Psoas muscle (tissue), 8 donors: ENCODE results near the gene CFAP74. TPM values are rescaled to one million over a fixed set of nuclear protein-coding genes. Genes with fewer than 3 reads are reported as not detected.

ENCODE experiments used
- ATAC-seq, 4 donors: fragments of 200-7000 bp; cut with Tn5 transposase; one replicate each; pipeline ENCODE4 v1.9.1; 2020; ENCODE audit warnings: moderate library complexity in 3 of 4, mild to moderate bottlenecking in 2 of 4
- DNase-seq, 2 donors: peaks; one replicate each; pipeline ENCODE4 v3.0.0-alpha.2; 2020
- H3K27ac ChIP-seq: fragments of 200-600 bp; one replicate; pipeline ENCODE4 v1.8.0; 2022
- H3K27me3 ChIP-seq, 3 donors: fragments of 200-600 bp in 1 of 3; one replicate each; pipeline versions ENCODE4 v1.6.1 to v1.8.0; 2013 to 2022; ENCODE audit warnings: low read length in 2 of 3, mild to moderate bottlenecking in 2 of 3, moderate library complexity in 1 of 3; ENCODE audit not compliant: insufficient read depth in 3 of 3
- H3K36me3 ChIP-seq, 2 donors: fragments of 200-600 bp in 1 of 2; one replicate each; pipeline versions ENCODE4 v1.6.1 to v1.8.0; 2013 to 2022; ENCODE audit warnings: low read depth in 1 of 2, mild to moderate bottlenecking in 1 of 2, moderate library complexity in 1 of 2; ENCODE audit not compliant: insufficient read depth in 1 of 2
- H3K4me1 ChIP-seq: fragments of 200-600 bp; one replicate; pipeline ENCODE4 v1.8.0; 2022
- H3K4me3 ChIP-seq: fragments of 200-600 bp; one replicate; pipeline ENCODE4 v1.8.0; 2022; ENCODE audit warnings: mild to moderate bottlenecking
- H3K9me3 ChIP-seq: fragments of 200-600 bp; one replicate; pipeline ENCODE4 v1.8.0; 2022
- CTCF ChIP-seq: fragments of 200-600 bp; IDR thresholded peaks from one replicate; pipeline ENCODE4 v1.8.0; 2022; ENCODE audit warnings: antibody characterized with exemption
- WGBS, 3 donors: extraction: QIAGEN DNeasy Blood & Tissue Kit; methylation state at CpG; one replicate each; pipeline versions ENCODE4 v1.1.6 to v1.1.7; 2013; 5-methylcytosine and 5-hydroxymethylcytosine counted together
- intact Hi-C, 2 donors: fragments of 100-400 bp; cut with DNase I; formaldehyde crosslinking; loops; one replicate each; pipeline versions ENCODE4 v1.11.0 to v1.14.2; 2022
- polyA plus RNA-seq, 3 donors: library from polyadenylated mRNA; stranded (reverse); fragments of 200-250 nt; gene quantifications; one replicate each; pipeline ENCODE4 v1.2.3, GENCODE V29; 2013
- total RNA-seq, 4 donors: library from RNA; stranded (reverse); fragmentation: NEBNext Ultra II Directional in 2 of 4; extraction: Animal tissue kit (Norgen Biotek cat#: 25700) in 2 of 4; gene quantifications; one replicate each; pipeline versions ENCODE4 v1.2.1 to v1.2.4, GENCODE V29; 2021 to 2023
- donor health status: healthy with polysubstance abuse.
- donor health status: DM: no; HTN: no; CAD: no; lungs with moderate emphysema.
- donor health status: Bipolar disorder and iron deficiency.
- donor health status: healthy.
- donor health status: DM: yes; HTN: yes; CAD: no.
- donor health status: DM: no; HTN: no; CAD: no.
- donor health status: DM: no; HTN: no; CAD: no.
- donor health status: DM: yes; HTN: yes; CAD: no.

Gene CFAP74
- total and polyA plus RNA-seq, 7 donors: 0.01 to 0.05 TPM; not detected in 5

- intact Hi-C loops: no loop called here
- no peaks in the 10 kb centered on the region for H3K36me3 ChIP-seq
- no peak overlapping the region for H3K4me3 ChIP-seq
- peaks cover 0 to 14% (median 4%) of the 10 kb centered on the region in 3 donors for H3K27me3 ChIP-seq
- DNase-seq (no peak), ATAC-seq (no peak)
- TF ChIP-seq CTCF: no peak
- 89 to 92% (median 91%) methylated on average over 41 to 42 of the region's 42 CpGs for WGBS, 3 donors
- H3K9me3 ChIP-seq: no peaks in the 10 kb centered on the region
- peaks cover 4% of the 10 kb centered on the region for H3K4me1 ChIP-seq
- no peak overlapping the region for H3K27ac ChIP-seq
Measured at GRCh38 chr1:2030076-2030871, 26.7 kb upstream of the CFAP74 start.

- no peak for TF ChIP-seq CTCF
- intact Hi-C loops: no loop called here
- Histone ChIP-seq H3K4me1 (peaks cover 4% of the 10 kb centered on the region), H3K27ac (no peak overlapping the region), H3K27me3 (peaks cover 0 to 9% (median 4%) of the 10 kb centered on the region in 3 donors), H3K9me3 (no peaks in the 10 kb centered on the region), H3K36me3 (no peaks in the 10 kb centered on the region), H3K4me3 (no peak overlapping the region)
- WGBS, 3 donors: 90 to 91% (median 91%) methylated on average over 15 of the region's 15 CpGs
- no peak for DNase-seq
- no peak for ATAC-seq
Measured at GRCh38 chr1:2029561-2029960, 26.0 kb upstream of the CFAP74 start.

- no peak for TF ChIP-seq CTCF
- DNase-seq: no peak
- H3K4me1 ChIP-seq: peaks cover 4% of the 10 kb centered on the region
- no peak overlapping the region for H3K4me3 ChIP-seq
- no peaks in the 10 kb centered on the region for H3K9me3 ChIP-seq
- intact Hi-C loops: no loop called here
- H3K36me3 ChIP-seq: no peaks in the 10 kb centered on the region
- no peak overlapping the region for H3K27ac ChIP-seq
- peaks cover 0 to 11% (median 4%) of the 10 kb centered on the region in 3 donors for H3K27me3 ChIP-seq
- WGBS, 3 donors: 80 to 90% (median 85%) methylated on average over 24 to 26 of the region's 26 CpGs
- ATAC-seq: no peak
Measured at GRCh38 chr1:2028870-2029560, 25.4 kb upstream of the CFAP74 start.

GRCh38 chr1:2027961-2028583, 24.5 kb upstream of the CFAP74 start:
- intact Hi-C loops: no loop called here
- H3K4me1 ChIP-seq: peaks cover 4% of the 10 kb centered on the region
- H3K9me3 ChIP-seq: no peaks in the 10 kb centered on the region
- no peak for ATAC-seq
- 86 to 90% (median 87%) methylated on average over 41 to 46 of the region's 46 CpGs for WGBS, 3 donors
- DNase-seq: no peak
- H3K27me3 ChIP-seq: peaks cover 0 to 10% (median 7%) of the 10 kb centered on the region in 3 donors
- no peaks in the 10 kb centered on the region for H3K36me3 ChIP-seq
- no peak overlapping the region for H3K27ac ChIP-seq
- TF ChIP-seq CTCF: no peak
- H3K4me3 ChIP-seq: no peak overlapping the region
